HCT116 (cell line): Measurements from ENCODE around the gene SCGB3A2. TPM values are rescaled to one million over a fixed set of nuclear protein-coding genes. Genes with fewer than 3 reads are reported as not detected.

ENCODE experiments used
- ATAC-seq: fragments of 200-7000 bp; cut with Tn5 transposase; 2 replicates; pipeline ENCODE4 v1.9.1; 2020; ENCODE audit warnings: mild to moderate bottlenecking, moderate library complexity
- BruUV-seq: library from RNA; stranded (reverse); fragments of 400-500 nt; replicated peaks from 2 replicates; lab custom pipeline; 2021; lab: Mats Ljungman, UMichigan
- CTCF ChIA-PET: fragments of 300-600 bp; sonication (Branson Sonifier 250); formaldehyde crosslinking; loops from one replicate; lab custom pipeline; 2021; ENCODE audit warnings: antibody characterized with exemption; lab: Charles Lee
- POLR2A ChIA-PET: fragments of 300-600, 350-600 bp; sonication (Branson Sonifier 250); formaldehyde crosslinking; loops from one replicate; lab custom pipeline; 2021; ENCODE audit warnings: antibody characterized with exemption; lab: Charles Lee
- RAD21 ChIA-PET, 2 experiments: fragments of 300-600 bp; sonication (Branson Sonifier 250); formaldehyde crosslinking; loops; one replicate each; lab custom pipeline; 2023; ENCODE audit warnings: low total read pairs in 2 of 2; ENCODE audit not compliant: uncharacterized antibody in 2 of 2, unreplicated experiment in 2 of 2, low non-redundant PET in 1 of 2; lab: Charles Lee
- DNase-seq: peaks from one replicate; pipeline ENCODE4 v3.0.0-alpha.2; 2010; ENCODE audit warnings: low read depth, low spot score
- H2AFZ ChIP-seq: fragments of 200-600 bp; shearing (Covaris generic), sonication (generic); 2 replicates; pipeline ENCODE4 v1.6.1; 2017; ENCODE audit warnings: low read depth, mixed run types, mixed read lengths, antibody characterized with exemption, low read length; ENCODE audit not compliant: poor library complexity, severe bottlenecking
- H3K27ac ChIP-seq: 2 replicates; pipeline ENCODE4 v1.5.1; 2012; ENCODE audit warnings: low read depth, low read length
- H3K27me3 ChIP-seq: fragments of 200-600 bp; sonication (generic); 2 replicates; pipeline ENCODE4 v1.6.1; 2016; ENCODE audit warnings: mixed run types, low read length, mixed read lengths; ENCODE audit not compliant: insufficient read depth
- H3K36me3 ChIP-seq, 2 experiments: fragments of 200-500 bp in 1 of 2; fragments of 200-600 bp in 1 of 2; sonication (Bioruptor generic) in 1 of 2; sonication (generic) in 1 of 2; 2 replicates each; pipeline versions ENCODE4 v1.5.1 to v1.6.1; 2014 to 2016; ENCODE audit warnings: low read length in 2 of 2, inconsistent platforms in 1 of 2, mixed read lengths in 1 of 2, mixed run types in 1 of 2; ENCODE audit not compliant: insufficient read depth in 2 of 2, control insufficient read depth in 1 of 2
- H3K4me1 ChIP-seq, 2 experiments: fragments of 200-600 bp in 1 of 2; sonication (generic) in 1 of 2; 2 replicates each; pipeline versions ENCODE4 v1.5.1 to v1.6.1; 2012 to 2017; ENCODE audit warnings: low read length in 2 of 2, inconsistent platforms in 1 of 2, mild to moderate bottlenecking in 1 of 2, mixed read lengths in 1 of 2, mixed run types in 1 of 2, moderate library complexity in 1 of 2; ENCODE audit not compliant: insufficient read depth in 2 of 2, control insufficient read depth in 1 of 2
- H3K4me2 ChIP-seq: fragments of 200-600 bp; sonication (generic); 2 replicates; pipeline ENCODE4 v1.6.1; 2017; ENCODE audit warnings: mixed run types, low read length, mixed read lengths
- H3K4me3 ChIP-seq, 2 experiments: fragments of 200-600 bp in 1 of 2; sonication (generic) in 1 of 2; replicated peaks in 1 of 2; 2 replicates each; pipeline ENCODE4 v1.5.1; 2011 to 2016; ENCODE audit warnings: low read length in 2 of 2, control low read depth in 1 of 2, low read depth in 1 of 2, mild to moderate bottlenecking in 1 of 2, mixed read lengths in 1 of 2, mixed run types in 1 of 2
- H3K79me2 ChIP-seq: fragments of 200-600 bp; sonication (generic); 2 replicates; pipeline ENCODE4 v1.6.1; 2017; ENCODE audit warnings: mild to moderate bottlenecking, mixed run types, low read length, moderate library complexity, mixed read lengths; ENCODE audit not compliant: insufficient read depth
- H3K9ac ChIP-seq: fragments of 200-600 bp; sonication (generic); 2 replicates; pipeline ENCODE4 v1.6.1; 2016; ENCODE audit warnings: low read length, mixed read lengths
- H3K9me2 ChIP-seq: fragments of 200-600 bp; sonication (generic), shearing (Covaris generic); 2 replicates; pipeline ENCODE4 v1.6.1; 2017; ENCODE audit warnings: mixed run types, mild to moderate bottlenecking, moderate library complexity; ENCODE audit not compliant: insufficient read depth
- H3K9me3 ChIP-seq, 2 experiments: fragments of 200-500 bp in 1 of 2; fragments of 200-600 bp in 1 of 2; sonication (Bioruptor generic) in 1 of 2; sonication (generic) in 1 of 2; 2 replicates each; pipeline ENCODE4 v1.6.1; 2014 to 2017; ENCODE audit warnings: low read length in 2 of 2, mixed read lengths in 2 of 2, inconsistent platforms in 1 of 2, low read depth in 1 of 2, mild to moderate bottlenecking in 1 of 2, mixed run types in 1 of 2, moderate library complexity in 1 of 2; ENCODE audit not compliant: control insufficient read depth in 1 of 2, insufficient read depth in 1 of 2
- H4K20me1 ChIP-seq: fragments of 200-600 bp; sonication (generic), shearing (Covaris generic); 2 replicates; pipeline ENCODE4 v1.6.1; 2017; ENCODE audit warnings: mixed run types, mild to moderate bottlenecking, moderate library complexity; ENCODE audit not compliant: insufficient read depth
- ATF3 ChIP-seq: IDR thresholded peaks from 2 replicates; pipeline ENCODE4 v1.6.1; 2012
- CEBPB ChIP-seq: IDR thresholded peaks from 2 replicates; pipeline ENCODE4 v1.6.1; 2012; ENCODE audit warnings: low read depth
- CTCF ChIP-seq, 3 experiments: fragments of 200-600 bp in 1 of 3; sonication (generic) in 1 of 3; IDR thresholded peaks in 2 of 3; conservative IDR thresholded peaks in 1 of 3; 2 replicates each; pipeline ENCODE4 v1.5.1; 2012 to 2017; ENCODE audit warnings: low read depth in 2 of 3, low read length in 2 of 3, antibody characterized with exemption in 1 of 3, borderline replicate concordance in 1 of 3, control low read depth in 1 of 3, mild to moderate bottlenecking in 1 of 3, mixed read lengths in 1 of 3, mixed run types in 1 of 3, moderate library complexity in 1 of 3; ENCODE audit not compliant: insufficient read depth in 1 of 3
- ELF1 ChIP-seq: IDR thresholded peaks from 2 replicates; pipeline ENCODE4 v1.6.1; 2012; ENCODE audit warnings: low read depth, borderline replicate concordance
- EZH2phosphoT487 ChIP-seq: fragments of 200-600 bp; IDR thresholded peaks from 2 replicates; pipeline ENCODE4 v1.6.1; 2018; ENCODE audit warnings: antibody characterized with exemption, borderline replicate concordance
- JUND ChIP-seq: IDR thresholded peaks from 2 replicates; pipeline ENCODE4 v1.6.1; 2012
- MAX ChIP-seq: IDR thresholded peaks from 2 replicates; pipeline ENCODE4 v1.6.1; 2012
- REST ChIP-seq: IDR thresholded peaks from 2 replicates; pipeline ENCODE4 v1.6.1; 2012; ENCODE audit warnings: low read depth
- ZBTB33 ChIP-seq: IDR thresholded peaks from 2 replicates; pipeline ENCODE4 v1.6.1; 2011; ENCODE audit warnings: mild to moderate bottlenecking, low read length, moderate library complexity; ENCODE audit not compliant: insufficient replicate concordance; ENCODE audit errors: extremely low read depth
- ZFX ChIP-seq: fragments of 450-650 bp; IDR thresholded peaks from 2 replicates; pipeline ENCODE4 v1.6.1; 2017
- intact Hi-C: fragments of 100-400 bp; cut with micrococcal nuclease; formaldehyde crosslinking; loops from 2 replicates; pipeline ENCODE4 v1.10.0; 2022
- total RNA-seq: library from RNA; stranded (reverse); gene quantifications from one replicate; pipeline ENCODE4 v1.2.1, GENCODE V29; 2021; ENCODE audit not compliant: unreplicated experiment

SCGB3A2 gene
- total RNA-seq, 1 experiment from 2014 or later = not detected

- Histone ChIP-seq H3K9me3 (no peaks in the 10 kb centered on the region), H3K27me3 (0 out of 2 replicates have a peak, but pooled peaks cover 12% of the 10 kb centered on the region), H4K20me1 (no peaks in the 10 kb centered on the region), H3K9ac (no peak overlapping the region), H3K4me1 (no peaks in the 10 kb centered on the region), H3K4me2 (no peak overlapping the region), H3K4me3 (no peak overlapping the region), H3K79me2 (no peaks in the 10 kb centered on the region), H3K36me3 (no peaks in the 10 kb centered on the region)
- no peak for DNase-seq
- CTCF ChIA-PET = no interaction called here
- no peak for TF ChIP-seq ZBTB33
- TF ChIP-seq JUND = no peak
- TF ChIP-seq ELF1 = no peak
- no peak for TF ChIP-seq ZFX
- no peak for TF ChIP-seq ATF3
- TF ChIP-seq CEBPB = no peak
- no peak for TF ChIP-seq CTCF (IDR thresholded peaks at IDR 0.05 in 2 of 3, conservative IDR thresholded peaks at IDR 0.05 in 1 of 3; ENCODE audit: borderline replicate concordance in 1 of 3, insufficient read depth in 1 of 3, low read depth in 2 of 3, low read length in 2 of 3)
- TF ChIP-seq MAX = no peak
- no peak for TF ChIP-seq REST
- TF ChIP-seq EZH2phosphoT487 = no peak
- TF ChIP-seq, all 23 proteins: peak for 0
- ChIA-PET RAD21 (no interaction called here), POLR2A (no interaction called here)
- no peak for ATAC-seq
- Histone ChIP-seq H3K9me2 (no peaks in the 10 kb centered on the region), H3K27ac (no peak overlapping the region), H2AFZ (no peak overlapping the region)
- intact Hi-C loops = no loop called here
- no TSS peak for BruUV-seq
Measured at GRCh38 chr5:147876141-147876540, 2.4 kb upstream of the SCGB3A2 start.
